NT2/D1 (cell line): Measurements from ENCODE around the gene ZNF688.

Experiments
- SUZ12 ChIP-seq: IDR thresholded peaks from 2 replicates; pipeline ENCODE4 v1.6.1; 2011; ENCODE audit not compliant: insufficient read length, insufficient read depth; ENCODE audit errors: extremely low read depth
- YY1 ChIP-seq: IDR thresholded peaks from 2 replicates; pipeline ENCODE4 v1.6.1; 2011; ENCODE audit not compliant: insufficient read length, insufficient read depth
- ZNF274 ChIP-seq: IDR thresholded peaks from 2 replicates; pipeline ENCODE4 v1.6.1; 2011; ENCODE audit warnings: mild to moderate bottlenecking, low read depth, low read length

GRCh38 chr16:30582611-30583340 lies 11.3 kb upstream of the ZNF688 start:
- TF ChIP-seq SUZ12 (no peak), YY1 (no peak), ZNF274 (no peak)
